Measurements from ENCODE around the gene HM13. TPM values are rescaled to one million over a fixed set of nuclear protein-coding genes. Genes with fewer than 3 reads are reported as not detected.
A peak's percentile ranks its signal among the peaks of the same experiment; 100 is the strongest.

Gene HM13
- total and polyA plus RNA-seq, 9 of the 15 experiments (the other 6 are each of a cell fraction or from before 2014, with no cell fraction given) = 7.7 to 136 (median 74.5) TPM

DNA sequence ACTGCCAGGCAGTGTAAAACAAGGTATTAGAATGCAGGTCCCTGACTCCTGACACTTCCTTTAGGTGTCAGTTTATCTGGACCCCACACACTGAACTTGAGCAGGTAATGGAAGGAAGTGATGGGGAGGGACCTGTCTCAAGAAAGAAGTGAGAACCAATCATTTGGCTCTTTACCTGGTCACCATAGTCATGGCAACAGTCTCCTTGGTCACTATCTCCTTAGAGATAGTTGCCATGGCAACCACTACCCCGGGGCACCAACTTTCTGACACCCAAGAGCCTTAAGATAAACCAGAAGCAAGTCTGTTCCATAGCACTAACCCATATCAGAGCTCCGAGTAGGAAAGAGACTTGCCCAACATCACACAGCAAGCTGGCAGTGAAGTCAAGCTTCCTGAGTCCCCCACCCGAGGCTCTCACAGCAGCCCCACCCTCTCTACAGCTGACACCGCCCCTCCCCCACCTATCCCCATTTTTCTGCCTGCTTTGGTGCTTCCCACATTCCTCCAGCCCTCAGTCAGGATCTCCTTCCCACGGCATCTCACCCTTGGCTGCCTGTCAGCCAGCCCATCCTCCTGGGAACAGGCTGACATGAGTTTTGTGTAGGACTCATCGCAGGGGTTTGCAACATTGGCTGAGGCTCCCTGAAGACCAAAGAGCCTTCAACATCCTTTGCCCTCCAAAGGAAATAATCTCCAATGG lies 16.3 kb upstream of the HM13 start (continued):
- TF ChIP-seq PTBP1 (IDR thresholded peaks at IDR 0.05; ENCODE audit: low read depth, low read length) = no peak
- peak; percentile 57; the same call in 1 of the 2 replicates for TF ChIP-seq RNF2 (IDR thresholded peaks at IDR 0.05)
- TF ChIP-seq ZNF431 (CRISPR knock-in tag; IDR thresholded peaks at IDR 0.05) = no peak
- 0 out of 4 replicates have a peak, but pooled peaks of 1 of the 2 experiments have one; percentile 17 for TF ChIP-seq SIX5 (IDR thresholded peaks at IDR 0.05; ENCODE audit: borderline replicate concordance in 1 of 2, insufficient read depth in 1 of 2, low read depth in 1 of 2, low read length in 2 of 2)
- TF ChIP-seq PKNOX1 (IDR thresholded peaks at IDR 0.05) = no peak
- no peak for TF ChIP-seq PHF8 (IDR thresholded peaks at IDR 0.05; ENCODE audit: borderline replicate concordance, low read length)
- TF ChIP-seq, protein P1, sequence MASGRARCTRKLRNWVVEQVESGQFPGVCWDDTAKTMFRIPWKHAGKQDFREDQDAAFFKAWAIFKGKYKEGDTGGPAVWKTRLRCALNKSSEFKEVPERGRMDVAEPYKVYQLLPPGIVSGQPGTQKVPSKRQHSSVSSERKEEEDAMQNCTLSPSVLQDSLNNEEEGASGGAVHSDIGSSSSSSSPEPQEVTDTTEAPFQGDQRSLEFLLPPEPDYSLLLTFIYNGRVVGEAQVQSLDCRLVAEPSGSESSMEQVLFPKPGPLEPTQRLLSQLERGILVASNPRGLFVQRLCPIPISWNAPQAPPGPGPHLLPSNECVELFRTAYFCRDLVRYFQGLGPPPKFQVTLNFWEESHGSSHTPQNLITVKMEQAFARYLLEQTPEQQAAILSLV (tag; IDR thresholded peaks at IDR 0.05) = no peak
- no peak for TF ChIP-seq ZNF644 (tag; IDR thresholded peaks at IDR 0.05; ENCODE audit: low read depth)
- peak; percentile 97 for TF ChIP-seq BMI1 (IDR thresholded peaks at IDR 0.05; ENCODE audit: low read length)
